HepG2 (cell line): ENCODE measurements around the gene AKAP3. TPM values are rescaled to one million over a fixed set of nuclear protein-coding genes. Genes with fewer than 3 reads are reported as not detected.

Experiments
- ATAC-seq: fragments of 200-7000 bp; cut with Tn5 transposase; 3 replicates; pipeline ENCODE4 v1.9.1; 2020; ENCODE audit warnings: mild to moderate bottlenecking, moderate library complexity
- BruUV-seq: library from RNA; stranded (reverse); fragments of 400-500 nt; replicated peaks from 2 replicates; lab custom pipeline; 2021; lab: Mats Ljungman, UMichigan
- CTCF ChIA-PET: fragments of 300-600 bp; formaldehyde crosslinking; extraction: SDS; loops from one replicate; lab custom pipeline; 2021; ENCODE audit warnings: low total read pairs, inconsistent platforms, low intra/inter-chr PET ratio; lab: Yijun Ruan, JAX
- POLR2A ChIA-PET: fragments of 350-600 bp; sonication (Branson Sonifier 250); formaldehyde crosslinking; loops from one replicate; lab custom pipeline; 2020; ENCODE audit warnings: antibody characterized with exemption, inconsistent platforms; lab: Yijun Ruan, JAX
- DNase-seq: peaks from one replicate; pipeline ENCODE4 v3.0.0-alpha.2; 2015; ENCODE audit warnings: low spot score
- FAIRE-seq: peaks from 3 replicates; lab custom pipeline; 2011; peaks lifted over from hg19 to GRCh38; lab: Jason Lieb, UNC
- H2AFZ ChIP-seq: one replicate; pipeline ENCODE4 v1.6.1; 2011; ENCODE audit warnings: low read length, inconsistent platforms
- H3K27ac ChIP-seq: fragments of 300-600 bp; 3 replicates; pipeline ENCODE4 v1.8.0; 2011; ENCODE audit warnings: mixed run types, mild to moderate bottlenecking, mixed read lengths, low read length, inconsistent platforms; ENCODE audit not compliant: insufficient read depth; ENCODE audit errors: extremely low read length
- H3K27me3 ChIP-seq, 2 experiments: fragments of 200-600 bp in 1 of 2; 2 replicates in 1 of 2; 3 replicates in 1 of 2; pipeline versions ENCODE4 v1.6.0 to v1.8.0; 2011; ENCODE audit warnings: low read length in 2 of 2, mild to moderate bottlenecking in 2 of 2, moderate library complexity in 2 of 2, inconsistent platforms in 1 of 2; ENCODE audit not compliant: insufficient read depth in 2 of 2, control insufficient read depth in 1 of 2
- H3K36me3 ChIP-seq, 2 experiments: fragments of 200-600 bp in 1 of 2; replicated peaks in 1 of 2; 2 replicates in 1 of 2; 3 replicates in 1 of 2; pipeline versions ENCODE4 v1.5.1 to v1.8.0; 2011; ENCODE audit warnings: low read length in 2 of 2, inconsistent platforms in 1 of 2; ENCODE audit not compliant: insufficient read depth in 2 of 2, control insufficient read depth in 1 of 2
- H3K4me1 ChIP-seq: 2 replicates; pipeline ENCODE4 v1.5.1; 2012; ENCODE audit warnings: low read length, inconsistent platforms; ENCODE audit not compliant: insufficient read depth
- H3K4me2 ChIP-seq: 2 replicates; pipeline ENCODE4 v1.6.0; 2011; ENCODE audit warnings: low read depth, low read length, inconsistent platforms
- H3K4me3 ChIP-seq, 3 experiments: fragments of 200-600 bp in 1 of 3; sonication (generic), shearing (Covaris generic) in 1 of 3; replicated peaks in 1 of 3; 2 replicates each; pipeline ENCODE4 v1.5.1; 2011 to 2016; ENCODE audit warnings: low read length in 3 of 3, inconsistent platforms in 2 of 3, low read depth in 2 of 3, mild to moderate bottlenecking in 2 of 3, control low read depth in 1 of 3, mixed read lengths in 1 of 3; ENCODE audit not compliant: insufficient read depth in 1 of 3
- H3K79me2 ChIP-seq: one replicate; pipeline ENCODE4 v1.6.1; 2011; ENCODE audit warnings: low read length, inconsistent platforms; ENCODE audit not compliant: insufficient read depth
- H3K9ac ChIP-seq: 2 replicates; pipeline ENCODE4 v1.6.0; 2011; ENCODE audit warnings: mild to moderate bottlenecking, low read depth, low read length, inconsistent platforms; ENCODE audit not compliant: insufficient read depth
- H3K9me3 ChIP-seq: 2 replicates; pipeline ENCODE4 v1.5.1; 2012; ENCODE audit warnings: mild to moderate bottlenecking, low read length
- H4K20me1 ChIP-seq: 2 replicates; pipeline ENCODE4 v1.6.0; 2011; ENCODE audit warnings: inconsistent platforms, mild to moderate bottlenecking, low read length, moderate library complexity; ENCODE audit not compliant: insufficient read depth
- CENPBD1 ChIP-seq: sonication (generic); formaldehyde crosslinking; IDR thresholded peaks from 2 replicates; pipeline ENCODE4 v1.8.0; 2022; ENCODE audit warnings: missing genetic modification reagents, low read depth, mild to moderate bottlenecking, borderline replicate concordance
- CREM ChIP-seq, 2 experiments: sonication (generic) in 1 of 2; formaldehyde crosslinking in 1 of 2; IDR thresholded peaks; 2 replicates each; pipeline versions ENCODE4 v1.4.0 to v1.6.1; 2016 to 2020; ENCODE audit warnings: antibody characterized with exemption in 1 of 2, mild to moderate bottlenecking in 1 of 2, missing genetic modification reagents in 1 of 2
- EEA1 ChIP-seq: sonication (generic); formaldehyde crosslinking; IDR thresholded peaks from 2 replicates; pipeline ENCODE4 v1.5.1; 2020; ENCODE audit warnings: mild to moderate bottlenecking, missing genetic modification reagents, borderline replicate concordance
- HES4 ChIP-seq: sonication (generic); formaldehyde crosslinking; IDR thresholded peaks from 2 replicates; pipeline ENCODE4 v1.9.0; 2021; ENCODE audit warnings: mild to moderate bottlenecking, missing genetic modification reagents, borderline replicate concordance
- KDM1A ChIP-seq: IDR thresholded peaks from 2 replicates; pipeline ENCODE4 v1.6.1; 2016; ENCODE audit warnings: missing compliant biosample characterization
- MIXL1 ChIP-seq: IDR thresholded peaks from 2 replicates; pipeline ENCODE4 v1.6.1; 2016
- PBX3 ChIP-seq: sonication (generic); formaldehyde crosslinking; IDR thresholded peaks from 2 replicates; pipeline ENCODE4 v1.8.1; 2023; ENCODE audit warnings: missing genetic modification reagents, inconsistent platforms, borderline replicate concordance
- RERE ChIP-seq: IDR thresholded peaks from 2 replicates; pipeline ENCODE4 v1.6.1; 2016; ENCODE audit warnings: low read depth, missing genetic modification reagents, missing compliant biosample characterization
- ZBTB2 ChIP-seq: sonication (generic); formaldehyde crosslinking; IDR thresholded peaks from 2 replicates; pipeline ENCODE4 v1.8.0; 2022; ENCODE audit warnings: low read depth, missing genetic modification reagents
- ZNF281 ChIP-seq: sonication (generic); formaldehyde crosslinking; IDR thresholded peaks from 2 replicates; pipeline ENCODE4 v1.4.0; 2020; ENCODE audit warnings: missing genetic modification reagents, borderline replicate concordance
- ZNF747 ChIP-seq: sonication (generic); formaldehyde crosslinking; IDR thresholded peaks from 2 replicates; pipeline ENCODE4 v1.8.1; 2023; ENCODE audit warnings: missing genetic modification reagents, mild to moderate bottlenecking, borderline replicate concordance
- ZNF83 ChIP-seq: sonication (generic); formaldehyde crosslinking; IDR thresholded peaks from 2 replicates; pipeline ENCODE4 v1.4.0; 2020; ENCODE audit warnings: missing genetic modification reagents, mild to moderate bottlenecking, borderline replicate concordance
- ZNF879 ChIP-seq: sonication (generic); formaldehyde crosslinking; IDR thresholded peaks from 2 replicates; pipeline ENCODE4 v1.8.1; 2023; ENCODE audit warnings: missing genetic modification reagents
- WGBS: methylation state at CpG from one replicate; pipeline ENCODE4 v1.1.6; 2017; ENCODE audit warnings: low lambda C conversion rate; 5-methylcytosine and 5-hydroxymethylcytosine counted together
- in situ Hi-C: cut with HindIII; loops from 2 replicates; pipeline ENCODE4 v1.10.0; 2017; ENCODE audit warnings: low pct_unique_long_range_greater_than_20kb; ENCODE audit not compliant: extremely low pct_ligation_motif_present
- intact Hi-C: fragments of 100-400 bp; cut with micrococcal nuclease; formaldehyde crosslinking; loops from one replicate; pipeline ENCODE4 v1.10.0; 2022; ENCODE audit not compliant: unreplicated experiment
- polyA plus RNA-seq, 8 experiments: library from polyadenylated mRNA; depleted of rRNA in 3 of 8; stranded (reverse) in 7 of 8; unstranded in 1 of 8; fragments of >200 nt; fragmentation: Illumina TruSeq in 4 of 8; extraction: Trizol in 4 of 8; gene quantifications; 2 replicates each; pipeline versions ENCODE4 v1.2.1 to v1.2.3, GENCODE V29; 2011 to 2016; ENCODE audit warnings: low read depth in 4 of 8, missing spikeins in 1 of 8, mixed read lengths in 1 of 8; ENCODE audit not compliant: insufficient read depth in 1 of 8
- total RNA-seq, 5 experiments: library from RNA; depleted of rRNA; stranded (reverse); fragments of >200 nt; fragmentation: Illumina TruSeq; extraction: Trizol; gene quantifications; 2 replicates each; pipeline ENCODE4 v1.2.3, GENCODE V29; 2016; ENCODE audit warnings: low read depth in 1 of 5

AKAP3 gene
- total and polyA plus RNA-seq, 2 of the 13 experiments (the other 11 are each of a cell fraction or from before 2014, with no cell fraction given) = 0.22 to 0.49 TPM

- Histone ChIP-seq H3K4me3 (no peak overlapping the region), H3K79me2 (no peaks in the 10 kb centered on the region), H3K27ac (no peak overlapping the region), H2AFZ (no peak overlapping the region), H3K36me3 (no peaks in the 10 kb centered on the region), H3K4me2 (no peak overlapping the region), H3K27me3 (peaks cover 0 to 16% of the 10 kb centered on the region in 2 experiments; a peak in 3 of 5 replicates), H3K4me1 (no peaks in the 10 kb centered on the region), H3K9ac (no peak overlapping the region), H4K20me1 (no peaks in the 10 kb centered on the region), H3K9me3 (no peaks in the 10 kb centered on the region)
- CTCF ChIA-PET = no interaction called here
- no peak for DNase-seq
- WGBS = 10% methylated on average over 5 of the region's 5 CpGs
- in situ Hi-C loops = no loop called here
- no peak for ATAC-seq
- FAIRE-seq = no peak
- no TSS peak for BruUV-seq
- intact Hi-C loops = no loop called here
- POLR2A ChIA-PET = no interaction called here
- TF ChIP-seq KDM1A (CRISPR knock-in tag) (no peak), ZNF879 (CRISPR knock-in tag) (no peak), EEA1 (no peak), ZNF281 (CRISPR knock-in tag) (no peak), MIXL1 (CRISPR knock-in tag) (no peak), CENPBD1 (CRISPR knock-in tag) (no peak), RERE (CRISPR knock-in tag) (no peak), PBX3 (no peak), CREM (IDR thresholded peaks at IDR 0.05) (no peak), CREM (CRISPR knock-in tag; IDR thresholded peaks at IDR 0.05) (no peak), ZNF83 (CRISPR knock-in tag) (no peak), ZBTB2 (CRISPR knock-in tag) (no peak), HES4 (CRISPR knock-in tag) (no peak), ZNF747 (no peak)
Measured at GRCh38 chr12:4630262-4630661, 18.6 kb downstream of the AKAP3 start.
